ENCODE results near the gene CTH.
"Not testable (repeated sequence)": the region's sequence is repeated elsewhere in the genome, so short reads cannot be mapped to it uniquely, and the experiment has no call there.

DNA sequence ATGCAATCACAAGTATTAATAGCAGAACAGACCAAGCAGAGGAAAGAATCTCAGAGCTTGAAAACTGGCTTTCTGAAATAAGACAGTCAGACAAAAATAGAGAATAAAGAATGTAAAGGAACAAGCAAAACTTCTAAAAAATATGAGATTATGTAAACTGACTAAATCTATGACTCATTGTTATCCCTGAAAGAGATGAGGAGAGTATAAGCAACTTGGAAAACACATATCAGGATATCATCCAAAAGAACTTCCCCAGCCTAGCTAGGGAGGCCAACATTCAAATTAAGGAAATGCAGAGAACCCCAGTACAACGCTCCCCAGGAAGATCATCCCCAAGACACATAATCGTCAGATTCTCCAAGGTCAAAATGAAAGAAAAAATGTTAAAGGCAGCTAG, 58.1 kb downstream of the CTH start:
- TF ChIP-seq, protein P1, sequence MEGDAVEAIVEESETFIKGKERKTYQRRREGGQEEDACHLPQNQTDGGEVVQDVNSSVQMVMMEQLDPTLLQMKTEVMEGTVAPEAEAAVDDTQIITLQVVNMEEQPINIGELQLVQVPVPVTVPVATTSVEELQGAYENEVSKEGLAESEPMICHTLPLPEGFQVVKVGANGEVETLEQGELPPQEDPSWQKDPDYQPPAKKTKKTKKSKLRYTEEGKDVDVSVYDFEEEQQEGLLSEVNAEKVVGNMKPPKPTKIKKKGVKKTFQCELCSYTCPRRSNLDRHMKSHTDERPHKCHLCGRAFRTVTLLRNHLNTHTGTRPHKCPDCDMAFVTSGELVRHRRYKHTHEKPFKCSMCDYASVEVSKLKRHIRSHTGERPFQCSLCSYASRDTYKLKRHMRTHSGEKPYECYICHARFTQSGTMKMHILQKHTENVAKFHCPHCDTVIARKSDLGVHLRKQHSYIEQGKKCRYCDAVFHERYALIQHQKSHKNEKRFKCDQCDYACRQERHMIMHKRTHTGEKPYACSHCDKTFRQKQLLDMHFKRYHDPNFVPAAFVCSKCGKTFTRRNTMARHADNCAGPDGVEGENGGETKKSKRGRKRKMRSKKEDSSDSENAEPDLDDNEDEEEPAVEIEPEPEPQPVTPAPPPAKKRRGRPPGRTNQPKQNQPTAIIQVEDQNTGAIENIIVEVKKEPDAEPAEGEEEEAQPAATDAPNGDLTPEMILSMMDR (IDR thresholded peaks at IDR 0.05; ENCODE audit: low read depth, low read length, poor library complexity, severe bottlenecking): not testable (repeated sequence)
- not testable (repeated sequence) for TF ChIP-seq EZH2phosphoT487 (IDR thresholded peaks at IDR 0.05; ENCODE audit: borderline replicate concordance, low read length)

Measured in DOHH2 (cell line).